Mucosa of descending colon (tissue), 3 donors: ENCODE measurements around the gene SGCA. TPM values are rescaled to one million over a fixed set of nuclear protein-coding genes. Genes with fewer than 3 reads are reported as not detected.

Source experiments
- ATAC-seq: fragments of 200-7000 bp; cut with Tn5 transposase; one replicate; pipeline ENCODE4 v1.9.1; 2020; ENCODE audit warnings: mild to moderate bottlenecking, moderate library complexity
- DNase-seq, 3 donors: peaks; one replicate each; pipeline ENCODE4 v3.0.0-alpha.2; 2020
- H3K36me3 ChIP-seq: fragments of 200-600 bp; one replicate; pipeline ENCODE4 v1.8.0; 2021; ENCODE audit warnings: low read depth, mild to moderate bottlenecking
- H3K4me1 ChIP-seq: fragments of 200-600 bp; one replicate; pipeline ENCODE4 v1.8.0; 2021; ENCODE audit warnings: low read depth, mild to moderate bottlenecking
- H3K4me3 ChIP-seq: fragments of 200-600 bp; one replicate; pipeline ENCODE4 v1.8.0; 2021; ENCODE audit warnings: mild to moderate bottlenecking
- H3K9me3 ChIP-seq: fragments of 200-600 bp; one replicate; pipeline ENCODE4 v1.8.0; 2021; ENCODE audit warnings: mild to moderate bottlenecking
- intact Hi-C, 2 donors: fragments of 100-400 bp; cut with DNase I in 1 of 2; cut with micrococcal nuclease in 1 of 2; formaldehyde crosslinking; loops; one replicate each; pipeline versions ENCODE4 v1.11.0 to v1.11.1; 2022; cut with DNase I, micrococcal nuclease
- total RNA-seq, 3 donors: library from RNA; stranded (reverse); fragmentation: NEBNext Ultra II Directional in 2 of 3; extraction: Animal tissue kit (Norgen Biotek cat#: 25700) in 2 of 3; gene quantifications; one replicate each; pipeline versions ENCODE4 v1.2.1 to v1.2.4, GENCODE V29; 2021 to 2023
- TF ChIP-seq, protein P1 (sequence below): fragments of 200-600 bp; IDR thresholded peaks from one replicate; pipeline ENCODE4 v1.8.0; 2022; ENCODE audit warnings: antibody characterized with exemption, mild to moderate bottlenecking
- donor health status: DM: no; HTN: no; CAD: no; lungs with moderate emphysema.
- donor health status: DM: no; HTN: no; CAD: no.
- donor health status: DM: no; HTN: yes; CAD: no.

SGCA gene
- total RNA-seq, 3 donors from 2014 or later: 0.64 to 30.7 (median 6.8) TPM

DNA sequence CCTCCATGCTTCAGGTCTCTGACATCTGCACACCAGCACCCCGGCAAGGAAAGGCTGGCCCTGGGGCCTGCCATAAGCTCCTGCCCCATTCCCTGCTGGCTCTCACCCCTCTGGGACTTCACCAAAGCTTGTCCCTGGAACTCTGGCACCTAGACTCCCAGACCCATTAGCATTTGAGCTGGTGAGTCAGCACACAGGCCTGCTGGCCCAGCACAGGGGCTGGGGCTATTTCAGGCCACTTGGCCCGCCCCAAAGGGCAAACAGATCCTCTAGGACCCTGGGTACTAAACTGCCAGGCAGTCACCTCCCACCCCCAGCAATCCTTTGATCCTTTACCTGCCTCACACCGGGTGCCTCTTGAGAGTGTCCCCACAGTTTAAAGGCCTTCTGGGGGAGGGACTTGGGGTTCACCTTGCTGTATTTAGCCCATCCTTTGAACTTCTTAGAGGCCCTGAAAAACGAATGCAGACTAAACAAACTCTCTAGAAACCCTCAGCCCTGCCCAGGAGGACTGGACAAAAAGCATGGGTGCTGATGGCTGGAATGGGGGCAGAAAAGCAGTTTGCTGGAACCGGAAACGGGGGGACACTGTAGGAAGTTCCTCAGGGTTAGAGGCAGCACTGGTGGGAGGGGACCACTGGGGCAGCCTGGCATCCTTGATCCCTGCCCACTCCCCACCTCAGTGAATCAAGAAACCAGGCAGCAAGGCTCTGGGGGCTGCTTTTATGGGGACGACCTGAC, 32.6 kb upstream of the SGCA start:
- Histone ChIP-seq H3K9me3 (no peaks in the 10 kb centered on the region), H3K4me3 (no peak overlapping the region), H3K36me3 (peaks cover 3% of the 10 kb centered on the region), H3K4me1 (peaks cover 18% of the 10 kb centered on the region)
- intact Hi-C loops: no loop called here
- TF ChIP-seq, protein P1, sequence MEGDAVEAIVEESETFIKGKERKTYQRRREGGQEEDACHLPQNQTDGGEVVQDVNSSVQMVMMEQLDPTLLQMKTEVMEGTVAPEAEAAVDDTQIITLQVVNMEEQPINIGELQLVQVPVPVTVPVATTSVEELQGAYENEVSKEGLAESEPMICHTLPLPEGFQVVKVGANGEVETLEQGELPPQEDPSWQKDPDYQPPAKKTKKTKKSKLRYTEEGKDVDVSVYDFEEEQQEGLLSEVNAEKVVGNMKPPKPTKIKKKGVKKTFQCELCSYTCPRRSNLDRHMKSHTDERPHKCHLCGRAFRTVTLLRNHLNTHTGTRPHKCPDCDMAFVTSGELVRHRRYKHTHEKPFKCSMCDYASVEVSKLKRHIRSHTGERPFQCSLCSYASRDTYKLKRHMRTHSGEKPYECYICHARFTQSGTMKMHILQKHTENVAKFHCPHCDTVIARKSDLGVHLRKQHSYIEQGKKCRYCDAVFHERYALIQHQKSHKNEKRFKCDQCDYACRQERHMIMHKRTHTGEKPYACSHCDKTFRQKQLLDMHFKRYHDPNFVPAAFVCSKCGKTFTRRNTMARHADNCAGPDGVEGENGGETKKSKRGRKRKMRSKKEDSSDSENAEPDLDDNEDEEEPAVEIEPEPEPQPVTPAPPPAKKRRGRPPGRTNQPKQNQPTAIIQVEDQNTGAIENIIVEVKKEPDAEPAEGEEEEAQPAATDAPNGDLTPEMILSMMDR: no peak
- no peak for DNase-seq
- ATAC-seq: no peak

DNA sequence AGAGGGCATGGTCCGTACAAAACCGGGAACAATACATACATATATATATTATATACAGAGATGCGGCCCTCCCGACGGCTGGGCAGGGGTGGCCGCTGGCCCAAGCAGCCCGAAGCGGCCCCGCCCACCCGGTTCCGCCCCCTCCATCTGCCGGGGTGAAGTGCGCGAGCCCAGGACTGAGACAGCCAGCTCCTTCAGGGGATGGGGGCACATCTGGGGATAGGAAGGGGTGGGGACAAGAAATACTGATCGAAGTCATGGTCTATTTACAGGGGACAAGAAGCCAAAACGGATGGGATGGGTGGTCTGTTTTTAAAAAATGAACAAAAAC, 32.1 kb upstream of the SGCA start:
- intact Hi-C loops: no loop called here

GRCh38 chr17:50134206-50135110, 31.3 kb upstream of the SGCA start:
- Histone ChIP-seq H3K4me1 (peaks cover 7% of the 10 kb centered on the region), H3K4me3 (no peak overlapping the region), H3K9me3 (no peaks in the 10 kb centered on the region), H3K36me3 (peaks cover 3% of the 10 kb centered on the region)
- TF ChIP-seq, protein P1: no peak
- DNase-seq: no peak
- intact Hi-C loops: no loop called here
- no peak for ATAC-seq

More for the DNA sequence above, 32.1 kb upstream of the SGCA start:
- ATAC-seq (no peak), DNase-seq (no peak)
- Histone ChIP-seq H3K9me3 (no peaks in the 10 kb centered on the region), H3K36me3 (peaks cover 3% of the 10 kb centered on the region), H3K4me1 (peaks cover 15% of the 10 kb centered on the region), H3K4me3 (no peak overlapping the region)
- TF ChIP-seq, protein P1: no peak

- DNase-seq: no peak
- TF ChIP-seq, protein P1: no peak
- intact Hi-C loops: no loop called here
- Histone ChIP-seq H3K9me3 (no peaks in the 10 kb centered on the region), H3K4me3 (no peak overlapping the region), H3K36me3 (peaks cover 3% of the 10 kb centered on the region), H3K4me1 (no peaks in the 10 kb centered on the region)
- no peak for ATAC-seq
Observed at GRCh38 chr17:50135316-50136095, 30.3 kb upstream of the SGCA start.

DNA sequence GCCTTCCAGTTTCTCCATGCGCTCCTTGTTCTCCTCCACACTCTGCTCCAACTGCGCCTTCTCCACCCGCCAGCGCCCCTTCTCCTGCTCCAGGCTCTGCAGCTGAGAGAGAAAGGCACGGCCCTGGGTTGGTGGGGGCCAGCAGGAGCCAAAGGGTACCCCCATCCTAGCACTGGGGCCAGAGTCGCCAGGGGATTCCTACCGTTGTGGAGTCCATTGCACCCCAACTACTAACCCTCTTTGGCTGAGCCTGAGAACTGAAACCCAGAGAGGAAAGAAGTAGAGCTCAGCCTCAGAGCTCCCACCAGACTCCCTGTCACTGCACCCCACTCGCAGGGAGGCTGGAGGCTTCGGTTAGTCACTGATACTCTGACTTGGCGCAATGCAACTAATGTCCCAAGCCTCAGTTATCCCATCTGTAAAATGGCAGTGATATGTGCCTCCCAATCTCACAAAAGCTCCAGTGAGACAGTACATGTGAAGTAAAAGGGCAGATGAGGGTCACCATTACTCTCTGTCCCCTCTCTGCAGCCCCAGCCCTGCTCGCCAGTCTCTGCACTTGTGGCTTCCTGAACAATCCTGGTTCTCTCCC, 29.6 kb upstream of the SGCA start:
- TF ChIP-seq, protein P1: no peak
- no peak for ATAC-seq
- Histone ChIP-seq H3K4me3 (no peak overlapping the region), H3K36me3 (peaks cover 3% of the 10 kb centered on the region), H3K9me3 (no peaks in the 10 kb centered on the region), H3K4me1 (no peaks in the 10 kb centered on the region)
- DNase-seq: no peak
- intact Hi-C loops: no loop called here
